HEK293T (cell line): ENCODE data around the gene KCNH1.

ENCODE experiments used
- ARNT ChIP-seq: fragments of 450-650 bp; IDR thresholded peaks from 2 replicates; pipeline ENCODE4 v1.6.1; 2017; ENCODE audit warnings: mild to moderate bottlenecking
- BHLHE40 ChIP-seq: fragments of 450-650 bp; IDR thresholded peaks from 2 replicates; pipeline ENCODE4 v1.6.1; 2016; ENCODE audit warnings: mild to moderate bottlenecking, moderate library complexity, borderline replicate concordance
- FOXA1 ChIP-seq: fragments of 450-650 bp; IDR thresholded peaks from 2 replicates; pipeline ENCODE4 v1.6.1; 2016; ENCODE audit warnings: mild to moderate bottlenecking
- HDGF ChIP-seq: fragments of 450-650 bp; IDR thresholded peaks from 2 replicates; pipeline ENCODE4 v1.6.1; 2017; ENCODE audit warnings: antibody characterized with exemption, borderline replicate concordance
- LEF1 ChIP-seq: fragments of 450-650 bp; IDR thresholded peaks from 2 replicates; pipeline ENCODE4 v1.6.1; 2017; ENCODE audit warnings: mild to moderate bottlenecking, borderline replicate concordance
- PKNOX1 ChIP-seq: fragments of 450-650 bp; IDR thresholded peaks from 2 replicates; pipeline ENCODE4 v1.6.1; 2016
- SP1 ChIP-seq: fragments of 450-650 bp; IDR thresholded peaks from 2 replicates; pipeline ENCODE4 v1.6.1; 2017
- SUZ12 ChIP-seq: fragments of 450-650 bp; IDR thresholded peaks from 2 replicates; pipeline ENCODE4 v1.6.1; 2016; ENCODE audit warnings: mild to moderate bottlenecking
- TARDBP ChIP-seq: fragments of 450-650 bp; IDR thresholded peaks from 2 replicates; pipeline ENCODE4 v1.6.1; 2016

- TF ChIP-seq BHLHE40, result no peak
- TF ChIP-seq LEF1, result no peak
- TF ChIP-seq ARNT, result no peak
- no peak for TF ChIP-seq SP1
- TF ChIP-seq SUZ12, result no peak
- no peak for TF ChIP-seq PKNOX1
- TF ChIP-seq TARDBP, result no peak
- TF ChIP-seq FOXA1, result no peak
- TF ChIP-seq HDGF, result no peak
Observed at GRCh38 chr1:211099393-211099792, 34.6 kb downstream of the KCNH1 start.
